ENCODE data around the gene MGST1. TPM values are rescaled to one million over a fixed set of nuclear protein-coding genes. Genes with fewer than 3 reads are reported as not detected.

MGST1 gene
- total RNA-seq, 1 experiment from 2014 or later: 105 TPM

GRCh38 chr12:16384732-16385131 is 37.3 kb downstream of the MGST1 start:
- no peak overlapping the region for H3K27ac Mint-ChIP-seq (ENCODE audit: unreplicated experiment)
- Histone ChIP-seq H3K4me1 (peaks cover 8% of the 10 kb centered on the region; the same call in 1 of the 2 replicates), H3K9me3 (no peaks in the 10 kb centered on the region), H3K4me3 (ENCODE audit: low read depth, low read length) (no peak overlapping the region), H3K27me3 (replicated peaks; ENCODE audit: control insufficient read depth, insufficient read depth, low read length) (no peaks in the 10 kb centered on the region), H3K36me3 (ENCODE audit: control insufficient read depth, insufficient read depth, low read length) (no peaks in the 10 kb centered on the region)
- ChIA-PET POLR2A (no interaction called here), CTCF (no interaction called here)
- no peaks in the 10 kb centered on the region for H3K9me3 Mint-ChIP-seq (ENCODE audit: unreplicated experiment)
- H3K27me3 Mint-ChIP-seq (ENCODE audit: insufficient read depth, unreplicated experiment): peaks cover 2% of the 10 kb centered on the region
- peaks cover 9% of the 10 kb centered on the region for H3K4me1 Mint-ChIP-seq (ENCODE audit: low read depth, unreplicated experiment)
- intact Hi-C loops (cut with micrococcal nuclease; ENCODE audit: unreplicated experiment): loop anchor here (5.0 kb wide), 3 partner anchors 198 to 1203 kb away; no protein-coding TSS in a partner anchor
- no peak overlapping the region for H3K4me3 Mint-ChIP-seq (ENCODE audit: unreplicated experiment)
- H3K36me3 Mint-ChIP-seq (ENCODE audit: insufficient read depth, unreplicated experiment): no peaks in the 10 kb centered on the region
- DNase-seq: no peak
- TF ChIP-seq, protein P1, sequence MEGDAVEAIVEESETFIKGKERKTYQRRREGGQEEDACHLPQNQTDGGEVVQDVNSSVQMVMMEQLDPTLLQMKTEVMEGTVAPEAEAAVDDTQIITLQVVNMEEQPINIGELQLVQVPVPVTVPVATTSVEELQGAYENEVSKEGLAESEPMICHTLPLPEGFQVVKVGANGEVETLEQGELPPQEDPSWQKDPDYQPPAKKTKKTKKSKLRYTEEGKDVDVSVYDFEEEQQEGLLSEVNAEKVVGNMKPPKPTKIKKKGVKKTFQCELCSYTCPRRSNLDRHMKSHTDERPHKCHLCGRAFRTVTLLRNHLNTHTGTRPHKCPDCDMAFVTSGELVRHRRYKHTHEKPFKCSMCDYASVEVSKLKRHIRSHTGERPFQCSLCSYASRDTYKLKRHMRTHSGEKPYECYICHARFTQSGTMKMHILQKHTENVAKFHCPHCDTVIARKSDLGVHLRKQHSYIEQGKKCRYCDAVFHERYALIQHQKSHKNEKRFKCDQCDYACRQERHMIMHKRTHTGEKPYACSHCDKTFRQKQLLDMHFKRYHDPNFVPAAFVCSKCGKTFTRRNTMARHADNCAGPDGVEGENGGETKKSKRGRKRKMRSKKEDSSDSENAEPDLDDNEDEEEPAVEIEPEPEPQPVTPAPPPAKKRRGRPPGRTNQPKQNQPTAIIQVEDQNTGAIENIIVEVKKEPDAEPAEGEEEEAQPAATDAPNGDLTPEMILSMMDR (IDR thresholded peaks at IDR 0.05; ENCODE audit: insufficient read depth in 1 of 2, low read depth in 1 of 2, low read length in 1 of 2, severe bottlenecking in 1 of 2, unreplicated experiment in 1 of 2): no peak
- BruUV-seq (replicated peaks): no TSS peak

DNA sequence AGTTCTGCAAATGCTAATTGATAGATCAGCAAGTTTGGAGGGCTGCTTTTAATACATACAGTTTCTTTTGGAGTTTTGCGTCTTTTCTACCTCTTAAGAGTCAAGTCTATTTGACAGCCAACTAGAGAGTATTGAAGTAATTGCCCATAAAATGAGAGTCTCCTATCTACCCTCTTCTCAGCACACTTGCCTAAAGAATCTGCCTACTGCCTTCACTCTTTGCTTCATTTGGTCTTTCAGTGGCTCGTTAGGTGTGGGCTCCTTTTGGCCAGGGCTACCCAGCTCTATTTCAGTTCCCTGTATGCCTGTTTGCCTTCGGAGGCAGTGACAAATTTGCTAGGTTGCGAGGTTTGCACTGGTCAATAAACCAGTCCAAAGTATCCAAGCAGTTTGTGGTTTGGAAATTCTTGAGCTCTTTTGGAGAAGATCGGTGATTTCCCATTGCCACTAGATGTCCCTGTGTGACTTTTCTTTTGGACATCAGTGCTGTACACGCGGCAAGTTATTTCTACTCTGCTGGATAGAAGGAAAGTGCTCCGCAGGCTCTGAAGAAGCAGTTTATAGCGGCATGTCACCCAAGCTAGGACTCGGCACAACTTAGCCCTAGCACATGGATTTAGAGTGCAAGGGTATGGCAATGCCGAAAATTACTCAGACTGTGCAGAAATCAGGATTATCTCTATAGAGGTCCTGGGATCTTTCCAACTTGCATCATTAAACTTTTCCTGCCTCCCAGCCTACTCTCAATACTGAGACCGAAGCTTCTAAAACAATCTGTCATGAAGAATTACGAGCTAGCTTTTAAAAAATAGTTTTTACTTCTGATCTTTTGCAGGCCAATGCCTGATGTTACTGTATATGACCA is 38.6 kb downstream of the MGST1 start:
- Mint-ChIP-seq H3K27ac (ENCODE audit: unreplicated experiment) (no peak overlapping the region), H3K9me3 (ENCODE audit: unreplicated experiment) (no peaks in the 10 kb centered on the region), H3K36me3 (ENCODE audit: insufficient read depth, unreplicated experiment) (no peaks in the 10 kb centered on the region), H3K4me1 (ENCODE audit: low read depth, unreplicated experiment) (peaks cover 9% of the 10 kb centered on the region), H3K27me3 (ENCODE audit: insufficient read depth, unreplicated experiment) (no peaks in the 10 kb centered on the region), H3K4me3 (ENCODE audit: unreplicated experiment) (no peak overlapping the region)
- ChIA-PET CTCF (interaction anchor here (0.6 to 1.5 kb wide), 14 partner anchors 58 to 1079 kb away, joined by 3 to 33 read pairs (median 4); no protein-coding TSS in a partner anchor), POLR2A (interaction anchor here (0.6 kb wide), 1 partner anchor 40 kb away, joined by 5 read pairs; no protein-coding TSS in a partner anchor)
- intact Hi-C loops (cut with micrococcal nuclease; ENCODE audit: unreplicated experiment): loop anchor here (1.0 to 5.0 kb wide), 6 partner anchors 196 to 1201 kb away; no protein-coding TSS in a partner anchor
- no TSS peak for BruUV-seq (replicated peaks)
- Histone ChIP-seq H3K9me3 (no peaks in the 10 kb centered on the region), H3K4me3 (ENCODE audit: low read depth, low read length) (no peak overlapping the region), H3K27me3 (replicated peaks; ENCODE audit: control insufficient read depth, insufficient read depth, low read length) (no peaks in the 10 kb centered on the region), H3K4me1 (peaks cover 8% of the 10 kb centered on the region; the same call in 1 of the 2 replicates), H3K36me3 (ENCODE audit: control insufficient read depth, insufficient read depth, low read length) (no peaks in the 10 kb centered on the region)
- peak; percentile 75 to 78 for DNase-seq
- TF ChIP-seq, protein P1 (IDR thresholded peaks at IDR 0.05; ENCODE audit: insufficient read depth in 1 of 2, low read depth in 1 of 2, low read length in 1 of 2, severe bottlenecking in 1 of 2, unreplicated experiment in 1 of 2): peak; percentile 74 to 82

DNA sequence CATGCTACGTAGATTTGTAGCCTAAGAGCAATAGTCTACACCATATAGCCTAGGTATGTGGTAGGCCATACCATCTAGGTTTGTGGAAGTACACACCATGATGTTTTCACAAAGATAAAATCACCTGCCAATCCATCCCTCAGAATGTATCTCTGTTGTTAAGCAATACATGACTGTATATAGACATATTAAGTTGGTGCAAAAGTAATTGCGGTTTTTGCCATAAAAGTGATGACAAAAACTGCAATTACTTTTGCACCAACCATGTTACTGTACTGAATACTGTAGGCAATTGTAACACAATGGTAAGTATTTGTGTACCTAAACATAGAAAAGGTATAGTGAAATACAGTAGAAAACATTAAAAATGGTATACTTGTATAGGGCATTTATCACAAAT is 40.5 kb downstream of the MGST1 start:
- H3K4me3 Mint-ChIP-seq (ENCODE audit: unreplicated experiment): no peak overlapping the region
- no TSS peak for BruUV-seq (replicated peaks)
- no peak for DNase-seq
- TF ChIP-seq, protein P1 (IDR thresholded peaks at IDR 0.05; ENCODE audit: insufficient read depth in 1 of 2, low read depth in 1 of 2, low read length in 1 of 2, severe bottlenecking in 1 of 2, unreplicated experiment in 1 of 2): no peak
- H3K36me3 Mint-ChIP-seq (ENCODE audit: insufficient read depth, unreplicated experiment): no peaks in the 10 kb centered on the region
- ChIA-PET CTCF (no interaction called here), POLR2A (no interaction called here)
- no peaks in the 10 kb centered on the region for H3K27me3 Mint-ChIP-seq (ENCODE audit: insufficient read depth, unreplicated experiment)
- no peak overlapping the region for H3K4me3 ChIP-seq (ENCODE audit: low read depth, low read length)
- H3K27me3 ChIP-seq (replicated peaks; ENCODE audit: control insufficient read depth, insufficient read depth, low read length): no peaks in the 10 kb centered on the region
- H3K4me1 Mint-ChIP-seq (ENCODE audit: low read depth, unreplicated experiment): peaks cover 9% of the 10 kb centered on the region
- intact Hi-C loops (cut with micrococcal nuclease; ENCODE audit: unreplicated experiment): loop anchor here (5.0 kb wide), 3 partner anchors 194 to 1199 kb away; no protein-coding TSS in a partner anchor
- H3K36me3 ChIP-seq (ENCODE audit: control insufficient read depth, insufficient read depth, low read length): no peaks in the 10 kb centered on the region
- H3K9me3 Mint-ChIP-seq (ENCODE audit: unreplicated experiment): no peaks in the 10 kb centered on the region
- no peak overlapping the region for H3K27ac Mint-ChIP-seq (ENCODE audit: unreplicated experiment)
- peaks cover 4% of the 10 kb centered on the region; the same call in 1 of the 2 replicates for H3K4me1 ChIP-seq
- no peaks in the 10 kb centered on the region for H3K9me3 ChIP-seq

All from Caco-2 (cell line).